GM23338 (cell line): ENCODE results near the gene FAM111A. TPM values are rescaled to one million over a fixed set of nuclear protein-coding genes. Genes with fewer than 3 reads are reported as not detected.

ENCODE experiments used
- ATAC-seq: fragments of 200-7000 bp; cut with Tn5 transposase; 3 replicates; pipeline ENCODE4 v1.9.1; 2020
- DNase-seq: peaks from one replicate; pipeline ENCODE4 v3.0.0-alpha.2; 2015; ENCODE audit warnings: low spot score
- H2AFZ ChIP-seq: fragments of 200-600 bp; sonication (generic); 2 replicates; pipeline ENCODE4 v1.8.0; 2016; ENCODE audit warnings: antibody characterized with exemption, mild to moderate bottlenecking, moderate library complexity
- H3F3A ChIP-seq: fragments of 200-600 bp; sonication (generic); replicated peaks from 2 replicates; pipeline ENCODE4 v1.8.0; 2017; ENCODE audit warnings: antibody characterized with exemption, mixed run types, low read depth
- H3K27ac ChIP-seq: fragments of 200-600 bp; sonication (generic); 2 replicates; pipeline ENCODE4 v1.6.1; 2016; ENCODE audit warnings: low read depth
- H3K27me3 ChIP-seq: fragments of 200-600 bp; sonication (generic); 2 replicates; pipeline ENCODE4 v1.8.0; 2016; ENCODE audit warnings: mild to moderate bottlenecking, mixed run types, moderate library complexity; ENCODE audit not compliant: insufficient read depth
- H3K36me3 ChIP-seq: fragments of 200-600 bp; sonication (generic); 2 replicates; pipeline ENCODE4 v1.8.0; 2016; ENCODE audit warnings: mild to moderate bottlenecking; ENCODE audit not compliant: insufficient read depth
- H3K4me1 ChIP-seq: fragments of 200-600 bp; sonication (generic); 2 replicates; pipeline ENCODE4 v1.8.0; 2016; ENCODE audit warnings: mild to moderate bottlenecking, moderate library complexity; ENCODE audit not compliant: insufficient read depth
- H3K4me2 ChIP-seq: fragments of 200-600 bp; sonication (generic); 2 replicates; pipeline ENCODE4 v1.7.1; 2017; ENCODE audit warnings: mixed run types
- H3K4me3 ChIP-seq: fragments of 200-600 bp; sonication (generic); 2 replicates; pipeline ENCODE4 v1.6.1; 2016; ENCODE audit warnings: mixed run types
- H3K79me2 ChIP-seq: fragments of 200-600 bp; sonication (generic); replicated peaks from 2 replicates; pipeline ENCODE4 v1.8.0; 2017; ENCODE audit warnings: mild to moderate bottlenecking; ENCODE audit not compliant: insufficient read depth
- H3K9me2 ChIP-seq: fragments of 200-600 bp; sonication (generic); 2 replicates; pipeline ENCODE4 v1.8.0; 2017; ENCODE audit not compliant: insufficient read depth
- H4K20me1 ChIP-seq: fragments of 200-600 bp; sonication (generic); replicated peaks from 2 replicates; pipeline ENCODE4 v1.8.0; 2017; ENCODE audit warnings: mild to moderate bottlenecking; ENCODE audit not compliant: insufficient read depth
- H3K27ac Mint-ChIP-seq: 2 replicates; pipeline ENCODE4 v1.8.0; 2020; ENCODE audit warnings: inconsistent platforms, mild to moderate bottlenecking, moderate library complexity, mixed read lengths
- H3K27me3 Mint-ChIP-seq: 3 replicates; pipeline ENCODE4 v1.8.0; 2022; ENCODE audit warnings: low read depth, mild to moderate bottlenecking, moderate library complexity, mixed read lengths, inconsistent platforms; ENCODE audit not compliant: insufficient read depth, poor library complexity
- H3K36me3 Mint-ChIP-seq: 3 replicates; pipeline ENCODE4 v1.8.0; 2021; ENCODE audit warnings: low read depth, mild to moderate bottlenecking, inconsistent platforms, moderate library complexity, mixed read lengths
- H3K4me1 Mint-ChIP-seq: 3 replicates; pipeline ENCODE4 v1.8.0; 2020; ENCODE audit warnings: mild to moderate bottlenecking, inconsistent platforms, mixed read lengths
- H3K4me3 Mint-ChIP-seq: 3 replicates; pipeline ENCODE4 v1.8.0; 2021; ENCODE audit warnings: moderate library complexity, mild to moderate bottlenecking, inconsistent platforms, mixed read lengths
- H3K9me3 Mint-ChIP-seq: 3 replicates; pipeline ENCODE4 v1.8.0; 2020; ENCODE audit warnings: moderate library complexity, mild to moderate bottlenecking, inconsistent platforms, mixed read lengths
- JUNB ChIP-seq: IDR thresholded peaks from one replicate; pipeline ENCODE4 v1.6.1; 2016; ENCODE audit warnings: antibody characterized with exemption; ENCODE audit not compliant: unreplicated experiment
- NANOG ChIP-seq: IDR thresholded peaks from 2 replicates; pipeline ENCODE4 v1.6.1; 2016; ENCODE audit warnings: antibody characterized with exemption, borderline replicate concordance
- STAT1 ChIP-seq: IDR thresholded peaks from one replicate; pipeline ENCODE4 v1.6.1; 2016; ENCODE audit warnings: antibody characterized with exemption; ENCODE audit not compliant: unreplicated experiment
- ZNF114 ChIP-seq: fragments of 250-450 bp; sonication (Bioruptor Pico); IDR thresholded peaks from 2 replicates; pipeline ENCODE4 v1.5.0; 2020; ENCODE audit warnings: mild to moderate bottlenecking, moderate library complexity
- ZNF331 ChIP-seq: fragments of 250-450 bp; sonication (Bioruptor Pico); IDR thresholded peaks from 2 replicates; pipeline ENCODE4 v1.5.0; 2020; ENCODE audit warnings: low read depth, mild to moderate bottlenecking, moderate library complexity
- polyA plus RNA-seq: library from polyadenylated mRNA; unstranded; fragments of >200 nt; fragmentation: Nextera tagmentation; extraction: Ambion mirVana; gene quantifications from 2 replicates; pipeline ENCODE4 v1.2.1, GENCODE V29; 2016
- total RNA-seq: library from RNA; depleted of rRNA; stranded (reverse); fragments of >200 nt; shearing (Covaris generic); gene quantifications from 2 replicates; pipeline ENCODE4 v1.2.3, GENCODE V29; 2014
- TF ChIP-seq, protein P1 (sequence below): IDR thresholded peaks from one replicate; pipeline ENCODE4 v1.6.1; 2018; ENCODE audit warnings: antibody characterized with exemption; ENCODE audit not compliant: unreplicated experiment
- TF ChIP-seq, protein P2 (sequence below), 2 experiments: fragments of 200-600 bp in 1 of 2; sonication (generic) in 1 of 2; conservative IDR thresholded peaks; 2 replicates each; pipeline versions ENCODE4 v1.5.1 to v1.6.1; 2016 to 2017; ENCODE audit warnings: antibody characterized with exemption in 2 of 2, low read depth in 2 of 2, mild to moderate bottlenecking in 2 of 2, moderate library complexity in 1 of 2
- TF ChIP-seq, protein P3 (sequence below): fragments of 250-450 bp; sonication (Bioruptor Pico); IDR thresholded peaks from 2 replicates; pipeline ENCODE4 v1.5.0; 2020; ENCODE audit warnings: mild to moderate bottlenecking, moderate library complexity

Gene FAM111A
- total and polyA plus RNA-seq, 2 experiments from 2014 or later = 23.0 to 38.1 TPM

DNA sequence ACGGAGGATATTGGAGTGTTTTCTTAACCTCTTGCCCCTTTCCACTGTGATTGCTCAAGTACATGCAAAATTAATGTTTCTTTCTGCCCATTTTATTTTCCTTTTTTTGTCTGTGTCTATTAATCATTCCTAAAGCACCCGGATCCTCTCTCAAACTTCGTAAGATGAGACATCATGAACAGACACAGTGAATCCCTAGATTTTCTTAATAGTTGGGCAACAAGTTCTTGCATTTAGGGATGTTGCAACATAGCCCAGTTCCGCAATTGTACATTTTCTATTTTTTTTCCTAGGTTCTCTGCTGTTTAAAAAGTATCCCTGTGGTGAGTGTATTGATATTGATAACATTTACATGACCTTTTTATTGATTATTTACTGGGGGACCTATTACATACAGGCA, 2.9 kb downstream of the FAM111A start:
- Mint-ChIP-seq H3K4me1 (peaks cover 25% of the 10 kb centered on the region), H3K27ac (no peak overlapping the region), H3K4me3 (peak overlapping the region; percentile 92), H3K27me3 (peaks cover 13% of the 10 kb centered on the region), H3K36me3 (peaks cover 36% of the 10 kb centered on the region), H3K9me3 (peaks cover 13% of the 10 kb centered on the region)
- H3K27me3 ChIP-seq = peaks cover 4% of the 10 kb centered on the region; the same call in 1 of the 2 replicates
- DNase-seq = no peak
- H3K36me3 ChIP-seq = peaks cover 19% of the 10 kb centered on the region; the same call in 1 of the 2 replicates
- H2AFZ ChIP-seq = no peak overlapping the region
- peak overlapping the region; percentile 63 for H3K4me3 ChIP-seq
- H3K4me2 ChIP-seq = peak overlapping the region; percentile 84
- peaks cover 24% of the 10 kb centered on the region; the same call in 1 of the 2 replicates for H3K79me2 ChIP-seq
- peaks cover 7% of the 10 kb centered on the region; the same call in 1 of the 2 replicates for H3F3A ChIP-seq
- TF ChIP-seq ZNF331 = no peak
- no peak for TF ChIP-seq ZNF114
- TF ChIP-seq, protein P1, sequence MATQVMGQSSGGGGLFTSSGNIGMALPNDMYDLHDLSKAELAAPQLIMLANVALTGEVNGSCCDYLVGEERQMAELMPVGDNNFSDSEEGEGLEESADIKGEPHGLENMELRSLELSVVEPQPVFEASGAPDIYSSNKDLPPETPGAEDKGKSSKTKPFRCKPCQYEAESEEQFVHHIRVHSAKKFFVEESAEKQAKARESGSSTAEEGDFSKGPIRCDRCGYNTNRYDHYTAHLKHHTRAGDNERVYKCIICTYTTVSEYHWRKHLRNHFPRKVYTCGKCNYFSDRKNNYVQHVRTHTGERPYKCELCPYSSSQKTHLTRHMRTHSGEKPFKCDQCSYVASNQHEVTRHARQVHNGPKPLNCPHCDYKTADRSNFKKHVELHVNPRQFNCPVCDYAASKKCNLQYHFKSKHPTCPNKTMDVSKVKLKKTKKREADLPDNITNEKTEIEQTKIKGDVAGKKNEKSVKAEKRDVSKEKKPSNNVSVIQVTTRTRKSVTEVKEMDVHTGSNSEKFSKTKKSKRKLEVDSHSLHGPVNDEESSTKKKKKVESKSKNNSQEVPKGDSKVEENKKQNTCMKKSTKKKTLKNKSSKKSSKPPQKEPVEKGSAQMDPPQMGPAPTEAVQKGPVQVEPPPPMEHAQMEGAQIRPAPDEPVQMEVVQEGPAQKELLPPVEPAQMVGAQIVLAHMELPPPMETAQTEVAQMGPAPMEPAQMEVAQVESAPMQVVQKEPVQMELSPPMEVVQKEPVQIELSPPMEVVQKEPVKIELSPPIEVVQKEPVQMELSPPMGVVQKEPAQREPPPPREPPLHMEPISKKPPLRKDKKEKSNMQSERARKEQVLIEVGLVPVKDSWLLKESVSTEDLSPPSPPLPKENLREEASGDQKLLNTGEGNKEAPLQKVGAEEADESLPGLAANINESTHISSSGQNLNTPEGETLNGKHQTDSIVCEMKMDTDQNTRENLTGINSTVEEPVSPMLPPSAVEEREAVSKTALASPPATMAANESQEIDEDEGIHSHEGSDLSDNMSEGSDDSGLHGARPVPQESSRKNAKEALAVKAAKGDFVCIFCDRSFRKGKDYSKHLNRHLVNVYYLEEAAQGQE = no peak
- no peak for TF ChIP-seq STAT1
- TF ChIP-seq, protein P2, sequence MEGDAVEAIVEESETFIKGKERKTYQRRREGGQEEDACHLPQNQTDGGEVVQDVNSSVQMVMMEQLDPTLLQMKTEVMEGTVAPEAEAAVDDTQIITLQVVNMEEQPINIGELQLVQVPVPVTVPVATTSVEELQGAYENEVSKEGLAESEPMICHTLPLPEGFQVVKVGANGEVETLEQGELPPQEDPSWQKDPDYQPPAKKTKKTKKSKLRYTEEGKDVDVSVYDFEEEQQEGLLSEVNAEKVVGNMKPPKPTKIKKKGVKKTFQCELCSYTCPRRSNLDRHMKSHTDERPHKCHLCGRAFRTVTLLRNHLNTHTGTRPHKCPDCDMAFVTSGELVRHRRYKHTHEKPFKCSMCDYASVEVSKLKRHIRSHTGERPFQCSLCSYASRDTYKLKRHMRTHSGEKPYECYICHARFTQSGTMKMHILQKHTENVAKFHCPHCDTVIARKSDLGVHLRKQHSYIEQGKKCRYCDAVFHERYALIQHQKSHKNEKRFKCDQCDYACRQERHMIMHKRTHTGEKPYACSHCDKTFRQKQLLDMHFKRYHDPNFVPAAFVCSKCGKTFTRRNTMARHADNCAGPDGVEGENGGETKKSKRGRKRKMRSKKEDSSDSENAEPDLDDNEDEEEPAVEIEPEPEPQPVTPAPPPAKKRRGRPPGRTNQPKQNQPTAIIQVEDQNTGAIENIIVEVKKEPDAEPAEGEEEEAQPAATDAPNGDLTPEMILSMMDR (conservative IDR thresholded peaks at IDR 0.05; ENCODE audit: low read depth in 2 of 2) = no peak
- no peak overlapping the region for H3K27ac ChIP-seq
- H3K4me1 ChIP-seq = peaks cover 26% of the 10 kb centered on the region
- no peaks in the 10 kb centered on the region for H3K9me2 ChIP-seq
- no peaks in the 10 kb centered on the region for H4K20me1 ChIP-seq
- no peak for ATAC-seq

DNA sequence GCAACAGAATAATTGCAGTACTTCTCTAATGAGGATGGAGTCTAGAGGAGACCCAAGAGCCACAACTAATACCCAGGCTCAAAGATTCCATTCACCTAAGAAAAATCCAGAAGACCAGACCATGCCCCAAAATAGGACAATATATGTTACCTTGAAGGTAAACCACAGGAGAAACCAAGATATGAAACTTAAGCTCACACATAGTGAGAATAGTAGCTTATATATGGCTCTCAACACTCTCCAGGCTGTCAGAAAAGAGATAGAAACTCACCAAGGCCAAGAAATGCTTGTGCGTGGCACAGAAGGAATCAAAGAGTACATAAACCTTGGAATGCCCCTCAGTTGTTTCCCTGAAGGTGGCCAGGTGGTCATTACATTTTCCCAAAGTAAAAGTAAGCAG, 9.1 kb downstream of the FAM111A start:
- Mint-ChIP-seq H3K27ac (no peak overlapping the region), H3K4me3 (no peak overlapping the region), H3K4me1 (no peaks in the 10 kb centered on the region), H3K27me3 (no peaks in the 10 kb centered on the region), H3K9me3 (no peaks in the 10 kb centered on the region), H3K36me3 (peaks cover 35% of the 10 kb centered on the region)
- H3K79me2 ChIP-seq = 0 out of 2 replicates have a peak, but pooled peaks cover 11% of the 10 kb centered on the region
- H3K27ac ChIP-seq = no peak overlapping the region
- 0 out of 2 replicates have a peak, but pooled peaks cover 8% of the 10 kb centered on the region for H4K20me1 ChIP-seq
- H3F3A ChIP-seq = no peaks in the 10 kb centered on the region
- H2AFZ ChIP-seq = no peak overlapping the region
- no peak for DNase-seq
- H3K4me1 ChIP-seq = no peaks in the 10 kb centered on the region
- H3K4me2 ChIP-seq = no peak overlapping the region
- no peaks in the 10 kb centered on the region for H3K9me2 ChIP-seq
- ATAC-seq = no peak
- H3K36me3 ChIP-seq = peaks cover 35% of the 10 kb centered on the region; the same call in 1 of the 2 replicates
- no peak overlapping the region for H3K4me3 ChIP-seq
- no peaks in the 10 kb centered on the region for H3K27me3 ChIP-seq
- TF ChIP-seq JUNB (no peak), NANOG (no peak)
- TF ChIP-seq, protein P2 (conservative IDR thresholded peaks at IDR 0.05; ENCODE audit: low read depth in 2 of 2) = no peak
- TF ChIP-seq, protein P3, sequence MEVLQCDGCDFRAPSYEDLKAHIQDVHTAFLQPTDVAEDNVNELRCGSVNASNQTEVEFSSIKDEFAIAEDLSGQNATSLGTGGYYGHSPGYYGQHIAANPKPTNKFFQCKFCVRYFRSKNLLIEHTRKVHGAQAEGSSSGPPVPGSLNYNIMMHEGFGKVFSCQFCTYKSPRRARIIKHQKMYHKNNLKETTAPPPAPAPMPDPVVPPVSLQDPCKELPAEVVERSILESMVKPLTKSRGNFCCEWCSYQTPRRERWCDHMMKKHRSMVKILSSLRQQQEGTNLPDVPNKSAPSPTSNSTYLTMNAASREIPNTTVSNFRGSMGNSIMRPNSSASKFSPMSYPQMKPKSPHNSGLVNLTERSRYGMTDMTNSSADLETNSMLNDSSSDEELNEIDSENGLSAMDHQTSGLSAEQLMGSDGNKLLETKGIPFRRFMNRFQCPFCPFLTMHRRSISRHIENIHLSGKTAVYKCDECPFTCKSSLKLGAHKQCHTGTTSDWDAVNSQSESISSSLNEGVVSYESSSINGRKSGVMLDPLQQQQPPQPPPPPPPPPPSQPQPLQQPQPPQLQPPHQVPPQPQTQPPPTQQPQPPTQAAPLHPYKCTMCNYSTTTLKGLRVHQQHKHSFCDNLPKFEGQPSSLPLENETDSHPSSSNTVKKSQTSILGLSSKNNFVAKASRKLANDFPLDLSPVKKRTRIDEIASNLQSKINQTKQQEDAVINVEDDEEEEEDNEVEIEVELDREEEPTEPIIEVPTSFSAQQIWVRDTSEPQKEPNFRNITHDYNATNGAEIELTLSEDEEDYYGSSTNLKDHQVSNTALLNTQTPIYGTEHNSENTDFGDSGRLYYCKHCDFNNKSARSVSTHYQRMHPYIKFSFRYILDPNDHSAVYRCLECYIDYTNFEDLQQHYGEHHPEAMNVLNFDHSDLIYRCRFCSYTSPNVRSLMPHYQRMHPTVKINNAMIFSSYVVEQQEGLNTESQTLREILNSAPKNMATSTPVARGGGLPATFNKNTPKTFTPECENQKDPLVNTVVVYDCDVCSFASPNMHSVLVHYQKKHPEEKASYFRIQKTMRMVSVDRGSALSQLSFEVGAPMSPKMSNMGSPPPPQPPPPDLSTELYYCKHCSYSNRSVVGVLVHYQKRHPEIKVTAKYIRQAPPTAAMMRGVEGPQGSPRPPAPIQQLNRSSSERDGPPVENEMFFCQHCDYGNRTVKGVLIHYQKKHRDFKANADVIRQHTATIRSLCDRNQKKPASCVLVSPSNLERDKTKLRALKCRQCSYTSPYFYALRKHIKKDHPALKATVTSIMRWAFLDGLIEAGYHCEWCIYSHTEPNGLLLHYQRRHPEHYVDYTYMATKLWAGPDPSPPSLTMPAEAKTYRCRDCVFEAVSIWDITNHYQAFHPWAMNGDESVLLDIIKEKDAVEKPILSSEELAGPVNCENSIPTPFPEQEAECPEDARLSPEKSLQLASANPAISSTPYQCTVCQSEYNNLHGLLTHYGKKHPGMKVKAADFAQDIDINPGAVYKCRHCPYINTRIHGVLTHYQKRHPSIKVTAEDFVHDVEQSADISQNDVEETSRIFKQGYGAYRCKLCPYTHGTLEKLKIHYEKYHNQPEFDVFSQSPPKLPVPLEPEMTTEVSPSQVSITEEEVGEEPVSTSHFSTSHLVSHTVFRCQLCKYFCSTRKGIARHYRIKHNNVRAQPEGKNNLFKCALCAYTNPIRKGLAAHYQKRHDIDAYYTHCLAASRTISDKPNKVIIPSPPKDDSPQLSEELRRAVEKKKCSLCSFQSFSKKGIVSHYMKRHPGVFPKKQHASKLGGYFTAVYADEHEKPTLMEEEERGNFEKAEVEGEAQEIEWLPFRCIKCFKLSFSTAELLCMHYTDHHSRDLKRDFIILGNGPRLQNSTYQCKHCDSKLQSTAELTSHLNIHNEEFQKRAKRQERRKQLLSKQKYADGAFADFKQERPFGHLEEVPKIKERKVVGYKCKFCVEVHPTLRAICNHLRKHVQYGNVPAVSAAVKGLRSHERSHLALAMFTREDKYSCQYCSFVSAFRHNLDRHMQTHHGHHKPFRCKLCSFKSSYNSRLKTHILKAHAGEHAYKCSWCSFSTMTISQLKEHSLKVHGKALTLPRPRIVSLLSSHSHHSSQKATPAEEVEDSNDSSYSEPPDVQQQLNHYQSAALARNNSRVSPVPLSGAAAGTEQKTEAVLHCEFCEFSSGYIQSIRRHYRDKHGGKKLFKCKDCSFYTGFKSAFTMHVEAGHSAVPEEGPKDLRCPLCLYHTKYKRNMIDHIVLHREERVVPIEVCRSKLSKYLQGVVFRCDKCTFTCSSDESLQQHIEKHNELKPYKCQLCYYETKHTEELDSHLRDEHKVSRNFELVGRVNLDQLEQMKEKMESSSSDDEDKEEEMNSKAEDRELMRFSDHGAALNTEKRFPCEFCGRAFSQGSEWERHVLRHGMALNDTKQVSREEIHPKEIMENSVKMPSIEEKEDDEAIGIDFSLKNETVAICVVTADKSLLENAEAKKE = no peak
